IMR-90 (cell line): ENCODE data around the gene SLC6A12. TPM values are rescaled to one million over a fixed set of nuclear protein-coding genes. Genes with fewer than 3 reads are reported as not detected.
A peak's percentile ranks its signal among the peaks of the same experiment; 100 is the strongest.
"Not testable (repeated sequence)": the region's sequence is repeated elsewhere in the genome, so short reads cannot be mapped to it uniquely, and the experiment has no call there.

Experiments used
- ATAC-seq: fragments of 200-7000 bp; cut with Tn5 transposase; 2 replicates; pipeline ENCODE4 v1.9.1; 2020; ENCODE audit warnings: low read depth, mild to moderate bottlenecking, moderate library complexity
- BruUV-seq: library from RNA; stranded (reverse); fragments of 400-500 nt; replicated peaks from 2 replicates; lab custom pipeline; 2021; lab: Mats Ljungman, UMichigan
- CTCF ChIA-PET: fragments of 300-600 bp; formaldehyde crosslinking; extraction: SDS; loops from one replicate; lab custom pipeline; 2021; ENCODE audit warnings: antibody characterized with exemption; lab: Yijun Ruan, JAX
- POLR2A ChIA-PET: fragments of 300-600 bp; sonication (Branson Sonifier 250); formaldehyde crosslinking; loops from one replicate; lab custom pipeline; 2022; ENCODE audit warnings: antibody characterized with exemption; ENCODE audit not compliant: unreplicated experiment; lab: Charles Lee
- DNase-seq: peaks from one replicate; pipeline ENCODE4 v3.0.0; 2013
- H2AFZ ChIP-seq: replicated peaks from 2 replicates; pipeline ENCODE3; 2013; ENCODE audit warnings: low read length, mild to moderate bottlenecking; ENCODE audit not compliant: poor library complexity
- H2AK5ac ChIP-seq: 2 replicates; pipeline ENCODE4 v1.6.1; 2013; ENCODE audit warnings: low read depth, low read length, inconsistent platforms
- H2AK9ac ChIP-seq: replicated peaks from 2 replicates; pipeline ENCODE3; 2013; ENCODE audit warnings: mild to moderate bottlenecking, low read depth, low read length, moderate library complexity; ENCODE audit not compliant: poor library complexity
- H2BK120ac ChIP-seq: 2 replicates; pipeline ENCODE4 v1.6.1; 2013; ENCODE audit warnings: low read depth, low read length, inconsistent platforms
- H2BK15ac ChIP-seq: 3 replicates; pipeline ENCODE4 v1.6.1; 2013; ENCODE audit warnings: low read depth, low read length, inconsistent platforms
- H2BK20ac ChIP-seq: 2 replicates; pipeline ENCODE4 v1.6.1; 2013; ENCODE audit warnings: low read depth, mild to moderate bottlenecking, inconsistent platforms, low read length, moderate library complexity
- H2BK5ac ChIP-seq: 2 replicates; pipeline ENCODE4 v1.6.1; 2013; ENCODE audit warnings: mild to moderate bottlenecking, low read depth, low read length, inconsistent platforms; ENCODE audit not compliant: poor library complexity, severe bottlenecking
- H3K14ac ChIP-seq: replicated peaks from 2 replicates; pipeline ENCODE4 v1.6.1; 2013; ENCODE audit warnings: low read depth, low read length, inconsistent platforms
- H3K18ac ChIP-seq: 2 replicates; pipeline ENCODE4 v1.6.1; 2013; ENCODE audit warnings: low read depth, low read length, control low read depth
- H3K23ac ChIP-seq: 2 replicates; pipeline ENCODE4 v1.6.1; 2013; ENCODE audit warnings: low read depth, low read length, inconsistent platforms
- H3K27ac ChIP-seq: 2 replicates; pipeline ENCODE4 v1.5.1; 2013; ENCODE audit warnings: mild to moderate bottlenecking, control low read depth, low read length; ENCODE audit not compliant: insufficient read depth
- H3K27me3 ChIP-seq: 2 replicates; pipeline ENCODE4 v1.6.1; 2013; ENCODE audit warnings: low read length; ENCODE audit not compliant: control insufficient read depth, insufficient read depth
- H3K36me3 ChIP-seq: 2 replicates; pipeline ENCODE4 v1.6.1; 2013; ENCODE audit warnings: low read length, mixed read lengths; ENCODE audit not compliant: control insufficient read depth, insufficient read depth
- H3K4ac ChIP-seq: 2 replicates; pipeline ENCODE4 v1.6.1; 2013; ENCODE audit warnings: low read depth, low read length, inconsistent platforms
- H3K4me1 ChIP-seq: 2 replicates; pipeline ENCODE4 v1.6.1; 2013; ENCODE audit warnings: low read length, mixed read lengths; ENCODE audit not compliant: control insufficient read depth, insufficient read depth
- H3K4me2 ChIP-seq: 2 replicates; pipeline ENCODE4 v1.6.1; 2013; ENCODE audit warnings: low read depth, mild to moderate bottlenecking, control low read depth, low read length, moderate library complexity
- H3K4me3 ChIP-seq: 2 replicates; pipeline ENCODE4 v1.5.1; 2013; ENCODE audit warnings: low read depth, mild to moderate bottlenecking, control low read depth, low read length, moderate library complexity; ENCODE audit not compliant: insufficient read depth
- H3K56ac ChIP-seq: 2 replicates; pipeline ENCODE4 v1.6.1; 2013; ENCODE audit warnings: low read length, inconsistent platforms; ENCODE audit not compliant: insufficient read depth; ENCODE audit errors: extremely low read depth
- H3K79me1 ChIP-seq, 2 experiments: 2 replicates each; pipeline ENCODE4 v1.6.1; 2013; ENCODE audit warnings: low read length in 2 of 2, inconsistent platforms in 1 of 2, low read depth in 1 of 2
- H3K9ac ChIP-seq: 2 replicates; pipeline ENCODE4 v1.6.1; 2013; ENCODE audit warnings: low read depth, low read length, control low read depth
- H3K9me1 ChIP-seq: 2 replicates; pipeline ENCODE4 v1.6.1; 2013; ENCODE audit warnings: low read length, inconsistent platforms; ENCODE audit not compliant: insufficient read depth
- H3K9me3 ChIP-seq: 2 replicates; pipeline ENCODE4 v1.6.1; 2013; ENCODE audit warnings: low read length; ENCODE audit not compliant: control insufficient read depth, insufficient read depth
- H4K20me1 ChIP-seq: 2 replicates; pipeline ENCODE4 v1.6.1; 2013; ENCODE audit warnings: low read length, inconsistent platforms; ENCODE audit not compliant: insufficient read depth
- H4K5ac ChIP-seq: 2 replicates; pipeline ENCODE4 v1.6.1; 2013; ENCODE audit warnings: mild to moderate bottlenecking, low read depth, low read length, control low read depth
- H4K8ac ChIP-seq, 2 experiments: 2 replicates each; pipeline ENCODE4 v1.6.1; 2013; ENCODE audit warnings: low read depth in 2 of 2, low read length in 2 of 2, control low read depth in 1 of 2, inconsistent platforms in 1 of 2
- H4K91ac ChIP-seq: 2 replicates; pipeline ENCODE4 v1.6.1; 2013; ENCODE audit warnings: low read depth, low read length, inconsistent platforms; ENCODE audit not compliant: insufficient read depth
- WGBS, 2 experiments: methylation state at CpG; one replicate each; pipeline versions ENCODE4 v1.1.5 to v1.1.7; 2013; ENCODE audit warnings: missing lambda C conversion rate in 2 of 2; ENCODE audit not compliant: insufficient read length in 1 of 2; ENCODE audit errors: extremely low coverage in 2 of 2; 5-methylcytosine and 5-hydroxymethylcytosine counted together
- dilution Hi-C: fragments of 300-500 bp; cut with HindIII; formaldehyde crosslinking; loops from one replicate; pipeline ENCODE4 v1.14.3; 2018; ENCODE audit warnings: low sequenced_read_pairs; ENCODE audit not compliant: unreplicated experiment
- in situ Hi-C: fragments of 300-500 bp; cut with MboI; formaldehyde crosslinking; loops from 3 replicates; pipeline ENCODE4 v1.14.3; 2019; ENCODE audit warnings: low sequenced_read_pairs, inconsistent platforms, mixed read lengths
- intact Hi-C: fragments of 100-400 bp; cut with micrococcal nuclease; formaldehyde crosslinking; loops from 2 replicates; pipeline ENCODE4 v1.10.0; 2022
- polyA plus RNA-seq, 3 experiments: library from polyadenylated mRNA; depleted of rRNA; stranded (reverse); fragments of >200 nt; gene quantifications; 2 replicates each; pipeline ENCODE4 v1.2.3, GENCODE V29; 2012; ENCODE audit warnings: low replicate concordance in 1 of 3
- total RNA-seq: library from RNA; depleted of rRNA; stranded (reverse); fragments of >200 nt; gene quantifications from 2 replicates; pipeline ENCODE4 v1.2.3, GENCODE V29; 2012

Gene SLC6A12
- total and polyA plus RNA-seq, 2 of the 4 experiments (the other 2 are of a cell fraction) = not detected

DNA sequence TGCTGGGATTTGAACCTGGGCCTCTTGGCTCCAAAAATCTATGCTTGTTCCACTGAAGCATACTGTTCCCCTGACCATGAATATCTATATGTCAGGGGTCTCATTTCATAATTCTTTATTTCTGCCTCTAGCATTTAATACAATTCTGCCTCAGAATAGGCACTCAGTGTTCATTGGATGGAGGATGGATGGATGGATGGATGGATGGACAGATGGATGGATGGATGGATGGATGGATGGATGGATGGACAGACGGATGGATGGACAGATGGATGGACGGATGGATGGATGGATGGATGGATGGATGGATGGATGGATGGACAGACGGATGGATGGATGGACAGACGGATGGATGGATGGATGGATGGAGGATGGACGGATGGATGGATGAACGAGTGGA is 3.1 kb upstream of the SLC6A12 start:
- POLR2A ChIA-PET, H3K14ac ChIP-seq, H2AFZ ChIP-seq, H4K5ac ChIP-seq, H3K4me2 ChIP-seq, H3K18ac ChIP-seq, H2AK5ac ChIP-seq, H2BK20ac ChIP-seq, H4K8ac ChIP-seq, H3K4me3 ChIP-seq, dilution Hi-C loops, H3K9me1 ChIP-seq, H3K36me3 ChIP-seq, intact Hi-C loops, H2AK9ac ChIP-seq, H3K56ac ChIP-seq, CTCF ChIA-PET, H2BK15ac ChIP-seq, H3K4me1 ChIP-seq, H3K4ac ChIP-seq, H3K9me3 ChIP-seq, BruUV-seq, DNase-seq, H3K27ac ChIP-seq, H2BK120ac ChIP-seq, H3K79me1 ChIP-seq, H3K9ac ChIP-seq, H3K23ac ChIP-seq, in situ Hi-C loops, H4K91ac ChIP-seq, H4K20me1 ChIP-seq, ATAC-seq: not testable (repeated sequence)
- Histone ChIP-seq H3K27me3 (peaks cover 63% of the 10 kb centered on the region), H2BK5ac (peak overlapping the region; percentile 5)
- 51% methylated on average over 3 of the region's 6 CpGs; no CpG with 5 or more reads in 1 of the 2 experiments for WGBS, 2 experiments
